Testis (tissue), 2 donors: ENCODE data around the gene TAF9B.

ENCODE experiments used
- CTCF ChIP-seq, 3 experiments: fragments of 450-650 bp in 2 of 3; fragments of 200-600 bp in 1 of 3; sonication (generic) in 1 of 3; IDR thresholded peaks; one replicate each; pipeline ENCODE4 v1.5.1; 2016 to 2019; ENCODE audit warnings: antibody characterized with exemption in 3 of 3, mild to moderate bottlenecking in 2 of 3, moderate library complexity in 1 of 3
- POLR2A ChIP-seq: fragments of 450-650 bp; IDR thresholded peaks from one replicate; pipeline ENCODE4 v1.6.1; 2017; ENCODE audit warnings: antibody characterized with exemption, mild to moderate bottlenecking, moderate library complexity

- TF ChIP-seq CTCF (IDR thresholded peaks at IDR 0.05) (no peak), POLR2A (no peak)
Observed at GRCh38 chrX:78165425-78165824, 26.0 kb upstream of the TAF9B start.
